ENCODE results near the gene GOLGA5.
"Not testable (repeated sequence)": the region's sequence is repeated elsewhere in the genome, so short reads cannot be mapped to it uniquely, and the experiment has no call there.

GOLGA5 gene

GRCh38 chr14:92832137-92832700 lies 38.1 kb downstream of the GOLGA5 start:
- DNase-seq (ENCODE audit: low spot score) = no peak

DNA sequence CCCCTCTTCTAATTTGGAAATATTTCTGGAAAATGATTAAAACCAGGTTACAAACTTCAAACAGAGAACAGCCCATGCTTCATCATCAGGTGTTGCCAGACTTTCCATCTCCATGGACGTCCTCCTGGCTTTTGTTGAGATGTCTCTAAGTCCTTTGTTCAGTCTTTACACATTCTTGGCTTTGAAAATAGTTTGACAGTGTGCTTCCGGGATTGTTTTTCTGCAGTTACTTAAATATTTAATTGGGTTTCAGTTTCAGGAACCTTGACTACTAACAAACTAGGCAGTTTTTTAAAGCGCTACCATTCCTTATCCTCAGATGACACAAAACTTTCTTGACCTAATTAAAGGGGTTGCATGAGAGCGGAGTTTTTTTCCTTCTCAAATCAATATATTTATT lies 47.8 kb downstream of the GOLGA5 start:
- DNase-seq (ENCODE audit: low spot score) = no peak

DNA sequence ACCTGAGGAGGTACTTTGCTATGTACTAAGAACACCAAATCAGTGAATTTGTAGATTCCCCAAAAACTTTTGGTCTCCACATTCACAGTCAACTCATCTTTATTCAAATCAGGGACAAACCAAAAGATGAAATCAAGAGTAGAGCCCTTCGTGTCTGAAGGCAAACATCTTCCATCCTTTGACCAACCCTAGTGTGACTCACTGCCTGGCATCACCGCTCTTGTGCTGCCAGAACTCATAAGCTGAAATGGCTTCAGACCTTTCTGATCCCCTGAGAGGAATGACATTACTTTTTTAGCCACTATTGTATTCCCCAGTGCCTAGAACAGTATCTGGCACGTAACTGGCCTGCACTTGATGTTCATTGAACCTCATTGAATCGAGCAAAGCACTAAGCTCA lies 50.1 kb downstream of the GOLGA5 start:
- DNase-seq (ENCODE audit: low spot score) = no peak

GRCh38 chr14:92846162-92846897 lies 52.2 kb downstream of the GOLGA5 start:
- DNase-seq (ENCODE audit: low spot score) = peak; percentile 65

DNA sequence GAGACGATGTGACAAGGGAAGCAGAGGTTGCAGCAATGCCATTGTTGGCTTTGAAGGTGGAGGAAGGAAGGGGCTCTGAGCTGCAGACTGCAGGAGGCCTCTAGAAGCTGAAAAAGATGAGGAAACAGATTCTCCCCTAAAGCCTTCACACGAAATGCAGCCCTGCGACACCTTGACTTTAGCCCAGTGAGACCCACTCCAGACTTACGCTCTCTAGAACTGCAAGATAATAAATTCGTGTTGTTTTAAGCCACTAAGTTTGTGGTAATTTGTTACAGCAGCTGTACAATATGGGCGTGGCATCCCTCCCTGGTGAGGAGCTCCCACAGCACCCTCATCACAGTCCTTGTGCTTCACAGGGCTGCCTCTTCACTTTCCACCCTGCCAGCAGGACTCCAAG lies 53.2 kb downstream of the GOLGA5 start:
- DNase-seq (ENCODE audit: low spot score) = no peak

DNA sequence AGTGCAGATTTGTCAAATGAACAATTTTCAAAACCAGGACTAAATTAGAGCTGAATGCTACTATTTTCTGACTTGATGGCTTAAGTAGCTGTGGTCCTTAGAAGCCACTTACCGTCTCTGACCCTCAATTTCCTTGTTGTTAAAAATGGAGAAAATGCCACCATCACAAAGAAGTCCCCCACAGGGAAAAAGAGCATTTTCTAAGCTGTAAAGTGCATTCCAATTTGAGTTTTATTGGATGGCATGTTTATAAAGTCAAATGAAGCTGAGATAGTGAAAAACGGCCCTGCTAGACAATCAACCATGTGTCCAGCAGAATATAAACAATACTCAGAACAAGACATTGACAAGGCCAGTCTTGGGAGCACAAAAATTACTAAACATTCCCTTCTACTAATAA lies 53.6 kb downstream of the GOLGA5 start:
- DNase-seq (ENCODE audit: low spot score) = no peak

- no peak for DNase-seq (ENCODE audit: low spot score)
Observed at GRCh38 chr14:92848887-92849286, 54.8 kb downstream of the GOLGA5 start.

DNA sequence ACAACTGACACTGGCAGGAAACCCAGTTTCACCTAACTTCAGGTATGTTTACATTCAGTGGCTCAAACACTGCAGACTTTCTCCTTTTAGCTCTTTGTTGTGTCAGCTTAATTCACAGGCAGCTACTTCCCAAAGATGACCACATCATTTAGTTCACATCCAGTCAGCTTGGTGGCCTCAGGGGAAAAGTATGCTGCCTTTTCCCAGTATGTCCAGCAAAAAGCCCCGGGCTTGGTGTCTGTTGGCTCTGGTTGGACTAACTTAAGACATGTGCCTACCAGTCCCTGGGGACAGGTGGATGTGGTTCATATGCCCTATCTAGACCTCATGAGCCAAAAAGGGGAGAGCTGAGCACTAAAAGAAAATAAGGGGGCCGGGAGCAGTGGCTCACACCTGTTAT lies 56.4 kb downstream of the GOLGA5 start:
- peak; percentile 20 for DNase-seq (ENCODE audit: low spot score)

- not testable (repeated sequence) for DNase-seq (ENCODE audit: low spot score)
Observed at GRCh38 chr14:92853136-92853535, 59.0 kb downstream of the GOLGA5 start.

- DNase-seq (ENCODE audit: low spot score) = no peak
Observed at GRCh38 chr14:92860049-92860840, 66.1 kb downstream of the GOLGA5 start.

DNA sequence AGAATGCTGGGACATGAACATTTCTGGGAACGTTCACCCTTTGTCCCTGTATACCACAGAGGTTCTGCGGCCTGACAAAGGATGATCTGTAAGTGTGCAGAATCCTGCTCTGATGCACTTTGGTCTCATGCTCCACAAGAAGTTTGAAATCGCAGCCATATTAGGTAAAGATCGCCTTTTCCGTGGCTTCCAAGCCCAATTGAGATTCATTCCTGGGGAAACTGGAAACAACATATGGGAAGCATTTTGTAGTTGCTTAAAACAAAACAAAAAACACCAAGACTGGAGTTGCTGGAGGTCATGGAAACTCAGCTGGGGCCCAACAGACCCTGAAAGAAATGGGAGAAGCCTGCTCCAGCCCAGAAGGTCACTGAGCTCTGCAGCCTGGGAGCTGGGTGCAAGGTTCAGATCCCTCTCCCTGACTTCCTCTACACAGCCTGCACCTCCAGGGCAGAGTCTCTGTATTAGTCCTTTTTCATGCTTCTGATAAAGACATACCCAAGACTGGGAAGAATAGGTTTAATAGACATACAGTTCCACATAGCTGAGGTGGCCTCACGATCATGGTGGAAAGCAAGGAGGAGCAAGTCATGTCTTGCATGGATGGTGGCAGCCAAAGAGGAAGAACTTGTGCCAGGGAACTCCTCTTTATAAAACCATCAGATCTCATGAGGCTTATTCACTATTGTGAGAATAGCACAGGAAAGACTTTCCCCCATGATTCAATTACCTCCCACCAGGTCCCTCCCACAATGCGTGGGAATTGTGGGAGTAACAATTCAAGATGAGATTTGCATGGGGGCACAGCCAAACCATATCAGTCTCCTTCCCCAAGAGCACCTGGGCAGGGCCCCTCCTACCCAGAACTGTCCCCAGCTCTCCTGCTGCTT lies 68.0 kb downstream of the GOLGA5 start:
- no peak for DNase-seq (ENCODE audit: low spot score)

GRCh38 chr14:92863286-92864080 lies 69.4 kb downstream of the GOLGA5 start:
- no peak for DNase-seq (ENCODE audit: low spot score)

GRCh38 chr14:92865674-92866073 lies 71.6 kb downstream of the GOLGA5 start:
- no peak for DNase-seq (ENCODE audit: low spot score)

DNA sequence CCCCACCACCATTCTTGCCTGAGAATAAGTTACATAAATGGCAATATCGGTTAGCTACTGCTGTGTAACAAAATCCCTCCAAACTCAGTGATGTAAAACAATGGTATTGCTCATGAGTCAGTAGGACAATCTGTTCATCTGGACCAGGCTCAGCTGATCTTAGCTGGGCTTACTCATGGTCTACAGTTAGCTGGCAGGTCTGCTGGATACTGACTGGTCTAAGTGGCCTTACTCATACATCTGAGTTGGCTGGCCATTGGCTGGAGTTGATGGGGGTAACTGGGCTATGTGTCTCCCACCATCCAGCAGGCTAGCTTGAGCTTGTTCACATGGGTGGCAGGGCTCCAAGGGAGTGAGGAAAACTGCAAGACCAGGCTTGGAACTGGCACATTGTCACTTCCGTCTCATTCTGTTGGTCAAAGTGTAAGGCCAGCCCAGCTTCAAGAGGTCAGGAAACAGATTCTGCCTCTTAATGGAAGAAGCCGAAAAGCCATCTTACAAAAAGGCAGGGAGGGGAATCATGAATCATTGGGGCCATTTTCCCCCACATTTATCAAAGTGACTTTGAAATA lies 72.2 kb downstream of the GOLGA5 start:
- DNase-seq (ENCODE audit: low spot score) = no peak

- no peak for DNase-seq (ENCODE audit: low spot score)
Observed at GRCh38 chr14:92866901-92867865, 73.1 kb downstream of the GOLGA5 start.

DNA sequence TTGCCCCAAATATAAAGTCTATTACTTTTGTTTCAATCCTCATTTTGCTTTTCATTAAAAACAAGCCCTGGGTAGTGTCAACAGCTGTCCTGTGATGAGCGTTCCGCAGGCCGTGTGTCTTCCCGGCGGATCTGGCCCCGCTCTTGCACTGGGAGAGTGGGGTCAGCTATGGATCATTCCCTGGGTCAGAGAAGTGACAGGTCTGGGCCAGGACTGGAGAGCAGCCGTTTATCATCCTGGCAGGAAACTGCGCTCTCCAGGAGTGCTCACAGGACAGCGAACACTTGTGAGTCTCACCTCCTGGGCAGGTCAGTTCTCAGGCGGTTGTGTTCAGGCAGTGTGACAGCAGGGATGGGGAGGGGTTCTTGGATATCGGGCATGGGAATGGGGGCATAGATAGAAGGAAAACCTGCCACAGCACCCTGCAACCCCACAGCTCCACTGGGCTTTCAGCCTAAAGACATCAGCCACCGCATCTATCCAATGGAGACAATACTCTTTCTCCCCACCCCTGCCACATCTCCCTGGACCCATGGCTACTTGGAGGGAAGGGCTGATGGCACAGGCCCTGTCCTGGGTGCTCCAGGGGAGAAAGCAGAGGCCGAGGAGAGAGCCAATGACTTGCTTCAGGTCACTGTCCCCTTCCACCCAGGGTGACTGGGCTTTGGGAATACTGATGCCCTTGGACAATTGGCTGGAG lies 81.0 kb downstream of the GOLGA5 start:
- no peak for DNase-seq (ENCODE audit: low spot score)

GRCh38 chr14:92877757-92878431 lies 83.8 kb downstream of the GOLGA5 start:
- DNase-seq (ENCODE audit: low spot score) = no peak

DNA sequence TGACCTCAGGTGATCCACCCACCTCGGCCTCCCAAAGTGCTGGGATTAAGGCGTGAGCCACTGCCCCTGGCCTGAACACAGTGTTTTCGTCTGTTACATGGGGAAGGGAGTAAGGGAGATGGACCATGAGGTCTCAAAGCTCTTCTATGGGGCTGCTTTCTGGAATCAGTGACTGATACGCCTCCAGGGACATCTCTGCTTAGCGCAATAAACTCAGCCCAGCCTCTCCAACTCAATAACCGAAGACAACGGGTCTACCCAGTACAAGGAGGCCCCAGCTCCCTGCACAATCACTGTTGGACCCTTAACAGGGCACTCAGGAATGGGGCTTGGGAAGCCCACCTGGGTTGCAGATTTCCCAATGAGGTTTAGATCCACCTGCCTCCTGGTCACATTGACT lies 86.2 kb downstream of the GOLGA5 start:
- DNase-seq (ENCODE audit: low spot score) = no peak

DNA sequence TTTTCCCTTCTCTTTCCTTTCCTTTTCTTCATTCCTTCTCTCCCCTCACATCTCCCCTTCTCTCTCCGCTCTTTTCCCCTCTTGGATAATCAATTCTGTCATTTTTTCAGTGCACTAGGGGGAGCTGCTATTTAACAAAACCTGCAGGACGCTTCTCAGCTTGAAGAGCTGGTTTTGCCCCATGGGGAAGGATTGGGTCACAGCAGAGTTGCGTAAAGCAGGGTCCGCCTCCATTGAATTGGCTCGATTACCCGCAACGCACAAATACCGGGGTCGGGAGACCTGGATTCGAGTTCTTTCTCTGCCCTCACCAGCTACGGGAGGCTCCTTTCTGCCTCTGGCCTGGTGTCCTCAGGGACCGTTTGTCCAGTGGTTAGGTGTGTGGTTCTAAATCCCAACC lies 86.7 kb downstream of the GOLGA5 start:
- DNase-seq (ENCODE audit: low spot score) = peak; percentile 67

All from GM03348 (cell line).